Dorsolateral prefrontal cortex (tissue), 118 donors: Measurements from ENCODE around the gene RSPH10B. TPM values are rescaled to one million over a fixed set of nuclear protein-coding genes. Genes with fewer than 3 reads are reported as not detected.

Experiments
- total RNA-seq, 120 experiments: library from RNA; stranded (reverse); gene quantifications; one replicate each; pipeline versions ENCODE4 v1.2.3 to v1.2.4, GENCODE V29; 2022

The RSPH10B gene
- total RNA-seq, 120 experiments from 2014 or later = 0.28 to 6.5 (median 1.8) TPM; not detected in 7

Other genes with a start within 250 kb of the RSPH10B start
- gene RNF216, start 189.0 kb downstream of the RSPH10B start, total RNA-seq = 10 to 100 TPM; 34.1 to 61.0 (median 44.3) TPM
- 1 to 10 TPM in 58 of 120 experiments, under 1 TPM in 18, not detected in 44; 0.61 to 3.7 (median 1.4) TPM for gene OCM, start 89.9 kb downstream of the RSPH10B start, total RNA-seq
- 100 to 1,000 TPM in 2 of 120 experiments, 10 to 100 TPM in 118; 29.0 to 104 (median 64.3) TPM for gene CCZ1, start 72.0 kb downstream of the RSPH10B start, total RNA-seq
- gene PMS2, start 38.4 kb upstream of the RSPH10B start, total RNA-seq = 10 to 100 TPM; 15.3 to 45.1 (median 34.1) TPM
- gene AIMP2, start 38.6 kb upstream of the RSPH10B start, total RNA-seq = 10 to 100 TPM; 10.6 to 26.1 (median 16.4) TPM
- 1 to 10 TPM in 3 of 120 experiments, under 1 TPM in 18, not detected in 99; 0.30 to 1.4 (median 0.50) TPM for gene ANKRD61, start 60.7 kb upstream of the RSPH10B start, total RNA-seq
- 100 to 1,000 TPM in 4 of 120 experiments, 10 to 100 TPM in 116; 51.0 to 107 (median 80.9) TPM for gene EIF2AK1, start 88.5 kb upstream of the RSPH10B start, total RNA-seq
- gene USP42, start 134.3 kb upstream of the RSPH10B start, total RNA-seq = 10 to 100 TPM; 10.8 to 20.1 (median 14.7) TPM